ENCODE results near the gene POU6F2.

DNA sequence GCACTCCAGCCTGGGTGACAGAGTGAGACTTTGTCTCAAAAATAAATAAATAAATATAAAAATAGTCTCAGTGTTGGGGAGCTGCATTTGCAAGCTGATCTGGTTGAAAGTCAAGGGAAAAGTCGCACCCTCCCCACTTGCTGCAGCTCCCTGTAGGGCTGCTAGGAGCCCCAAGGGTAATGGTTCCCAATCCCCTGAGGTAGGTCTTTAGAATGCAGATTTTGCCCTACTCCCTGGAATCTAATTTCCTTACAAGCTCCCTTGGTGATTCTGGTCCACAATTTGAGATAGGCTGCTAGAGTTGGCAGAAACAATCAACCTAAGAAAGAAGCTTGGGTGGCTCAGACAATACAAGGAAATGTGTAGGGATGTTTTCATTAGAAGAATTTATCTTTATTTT, 356.0 kb downstream of the POU6F2 start:
- TF ChIP-seq, protein P1, sequence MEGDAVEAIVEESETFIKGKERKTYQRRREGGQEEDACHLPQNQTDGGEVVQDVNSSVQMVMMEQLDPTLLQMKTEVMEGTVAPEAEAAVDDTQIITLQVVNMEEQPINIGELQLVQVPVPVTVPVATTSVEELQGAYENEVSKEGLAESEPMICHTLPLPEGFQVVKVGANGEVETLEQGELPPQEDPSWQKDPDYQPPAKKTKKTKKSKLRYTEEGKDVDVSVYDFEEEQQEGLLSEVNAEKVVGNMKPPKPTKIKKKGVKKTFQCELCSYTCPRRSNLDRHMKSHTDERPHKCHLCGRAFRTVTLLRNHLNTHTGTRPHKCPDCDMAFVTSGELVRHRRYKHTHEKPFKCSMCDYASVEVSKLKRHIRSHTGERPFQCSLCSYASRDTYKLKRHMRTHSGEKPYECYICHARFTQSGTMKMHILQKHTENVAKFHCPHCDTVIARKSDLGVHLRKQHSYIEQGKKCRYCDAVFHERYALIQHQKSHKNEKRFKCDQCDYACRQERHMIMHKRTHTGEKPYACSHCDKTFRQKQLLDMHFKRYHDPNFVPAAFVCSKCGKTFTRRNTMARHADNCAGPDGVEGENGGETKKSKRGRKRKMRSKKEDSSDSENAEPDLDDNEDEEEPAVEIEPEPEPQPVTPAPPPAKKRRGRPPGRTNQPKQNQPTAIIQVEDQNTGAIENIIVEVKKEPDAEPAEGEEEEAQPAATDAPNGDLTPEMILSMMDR (conservative IDR thresholded peaks at IDR 0.05; ENCODE audit: low read length), result no peak
- no peak for TF ChIP-seq EZH2phosphoT487 (IDR thresholded peaks at IDR 0.05; ENCODE audit: borderline replicate concordance)

All from Loucy (cell line).